WTC11 (cell line): ENCODE measurements around the gene CFAP77.

ENCODE experiments used
- CREB1 ChIP-seq: sonication (generic); formaldehyde crosslinking; IDR thresholded peaks from 2 replicates; pipeline ENCODE4 v1.8.0; 2023; ENCODE audit warnings: mild to moderate bottlenecking, missing genetic modification reagents
- ESRRA ChIP-seq: sonication (generic); formaldehyde crosslinking; IDR thresholded peaks from 2 replicates; pipeline ENCODE4 v1.8.1; 2022; ENCODE audit warnings: mild to moderate bottlenecking, missing genetic modification reagents, borderline replicate concordance
- FOXP1 ChIP-seq: sonication (generic); formaldehyde crosslinking; IDR thresholded peaks from 2 replicates; pipeline ENCODE4 v1.8.0; 2022; ENCODE audit warnings: missing genetic modification reagents, mild to moderate bottlenecking, moderate library complexity, borderline replicate concordance
- OVOL2 ChIP-seq: fragments of 250-450 bp; sonication (Bioruptor Pico); IDR thresholded peaks from 2 replicates; pipeline ENCODE4 v1.9.0; 2021; ENCODE audit warnings: mild to moderate bottlenecking, borderline replicate concordance
- SP1 ChIP-seq: sonication (generic); formaldehyde crosslinking; conservative IDR thresholded peaks from 2 replicates; pipeline ENCODE4 v1.8.1; 2022; ENCODE audit warnings: missing genetic modification reagents
- ZNF396 ChIP-seq: fragments of 250-450 bp; sonication (Bioruptor Pico); IDR thresholded peaks from 2 replicates; pipeline ENCODE4 v1.8.0; 2021; ENCODE audit warnings: mild to moderate bottlenecking, moderate library complexity, borderline replicate concordance
- TF ChIP-seq, protein P1 (sequence below): sonication (generic); formaldehyde crosslinking; IDR thresholded peaks from 2 replicates; pipeline ENCODE4 v1.8.1; 2023; ENCODE audit warnings: mild to moderate bottlenecking, missing genetic modification reagents
- TF ChIP-seq, protein P2 (sequence below): fragments of 200-600 bp; IDR thresholded peaks from 2 replicates; pipeline ENCODE4 v1.8.0; 2022; ENCODE audit warnings: antibody characterized with exemption
- TF ChIP-seq, protein P3 (sequence below): sonication (generic); formaldehyde crosslinking; IDR thresholded peaks from 2 replicates; pipeline ENCODE4 v1.8.0; 2022; ENCODE audit warnings: mild to moderate bottlenecking, missing genetic modification reagents
- TF ChIP-seq, protein P4 (sequence below): sonication (generic); formaldehyde crosslinking; IDR thresholded peaks from 2 replicates; pipeline ENCODE4 v1.8.0; 2022; ENCODE audit warnings: mild to moderate bottlenecking, missing genetic modification reagents

DNA sequence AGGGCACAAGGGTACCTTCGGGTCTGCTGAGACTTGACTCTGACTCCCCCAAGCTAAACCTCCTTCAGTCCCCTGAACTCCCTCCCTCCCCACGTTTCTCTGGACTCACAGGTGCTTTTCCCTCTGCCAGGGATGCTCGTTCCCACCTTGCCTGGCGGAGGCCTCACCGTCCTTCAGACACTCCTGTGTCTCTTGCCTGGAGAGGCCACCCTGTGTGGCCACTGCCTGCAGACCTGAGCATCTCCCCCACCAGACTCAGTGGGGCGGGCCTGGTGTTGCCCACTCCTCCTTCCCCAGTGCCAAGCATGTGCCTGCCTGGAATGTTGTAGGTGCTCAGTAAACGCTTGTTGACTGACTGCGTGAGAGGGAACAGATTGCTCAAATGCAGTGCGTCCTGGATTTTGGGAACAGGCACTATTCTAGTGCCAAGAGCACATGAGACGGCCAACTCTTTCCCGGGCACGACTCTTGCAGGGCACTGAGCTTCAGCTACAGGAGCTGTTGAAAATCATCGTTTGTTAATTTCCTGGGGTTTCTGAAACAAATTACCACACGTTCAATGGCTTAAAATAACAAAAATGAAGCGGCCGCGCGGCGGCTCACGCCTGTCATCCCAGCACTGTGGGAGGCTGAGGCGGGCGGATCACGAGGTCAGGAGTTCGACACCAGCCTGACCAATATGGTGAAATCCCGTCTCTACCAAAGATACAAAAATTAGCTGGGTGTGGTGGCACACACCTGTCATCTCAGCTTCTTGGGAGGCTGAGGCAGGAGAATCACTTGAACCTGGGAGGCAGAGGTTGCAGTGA lies 101.4 kb downstream of the CFAP77 start:
- TF ChIP-seq SP1 (CRISPR knock-in tag) (no peak), CREB1 (CRISPR knock-in tag) (no peak), ESRRA (CRISPR knock-in tag) (no peak), OVOL2 (CRISPR knock-in tag) (no peak), FOXP1 (no peak), ZNF396 (CRISPR knock-in tag) (no peak)
- TF ChIP-seq, protein P1, sequence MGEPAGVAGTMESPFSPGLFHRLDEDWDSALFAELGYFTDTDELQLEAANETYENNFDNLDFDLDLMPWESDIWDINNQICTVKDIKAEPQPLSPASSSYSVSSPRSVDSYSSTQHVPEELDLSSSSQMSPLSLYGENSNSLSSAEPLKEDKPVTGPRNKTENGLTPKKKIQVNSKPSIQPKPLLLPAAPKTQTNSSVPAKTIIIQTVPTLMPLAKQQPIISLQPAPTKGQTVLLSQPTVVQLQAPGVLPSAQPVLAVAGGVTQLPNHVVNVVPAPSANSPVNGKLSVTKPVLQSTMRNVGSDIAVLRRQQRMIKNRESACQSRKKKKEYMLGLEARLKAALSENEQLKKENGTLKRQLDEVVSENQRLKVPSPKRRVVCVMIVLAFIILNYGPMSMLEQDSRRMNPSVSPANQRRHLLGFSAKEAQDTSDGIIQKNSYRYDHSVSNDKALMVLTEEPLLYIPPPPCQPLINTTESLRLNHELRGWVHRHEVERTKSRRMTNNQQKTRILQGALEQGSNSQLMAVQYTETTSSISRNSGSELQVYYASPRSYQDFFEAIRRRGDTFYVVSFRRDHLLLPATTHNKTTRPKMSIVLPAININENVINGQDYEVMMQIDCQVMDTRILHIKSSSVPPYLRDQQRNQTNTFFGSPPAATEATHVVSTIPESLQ, result no peak
- TF ChIP-seq, protein P2, sequence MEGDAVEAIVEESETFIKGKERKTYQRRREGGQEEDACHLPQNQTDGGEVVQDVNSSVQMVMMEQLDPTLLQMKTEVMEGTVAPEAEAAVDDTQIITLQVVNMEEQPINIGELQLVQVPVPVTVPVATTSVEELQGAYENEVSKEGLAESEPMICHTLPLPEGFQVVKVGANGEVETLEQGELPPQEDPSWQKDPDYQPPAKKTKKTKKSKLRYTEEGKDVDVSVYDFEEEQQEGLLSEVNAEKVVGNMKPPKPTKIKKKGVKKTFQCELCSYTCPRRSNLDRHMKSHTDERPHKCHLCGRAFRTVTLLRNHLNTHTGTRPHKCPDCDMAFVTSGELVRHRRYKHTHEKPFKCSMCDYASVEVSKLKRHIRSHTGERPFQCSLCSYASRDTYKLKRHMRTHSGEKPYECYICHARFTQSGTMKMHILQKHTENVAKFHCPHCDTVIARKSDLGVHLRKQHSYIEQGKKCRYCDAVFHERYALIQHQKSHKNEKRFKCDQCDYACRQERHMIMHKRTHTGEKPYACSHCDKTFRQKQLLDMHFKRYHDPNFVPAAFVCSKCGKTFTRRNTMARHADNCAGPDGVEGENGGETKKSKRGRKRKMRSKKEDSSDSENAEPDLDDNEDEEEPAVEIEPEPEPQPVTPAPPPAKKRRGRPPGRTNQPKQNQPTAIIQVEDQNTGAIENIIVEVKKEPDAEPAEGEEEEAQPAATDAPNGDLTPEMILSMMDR, result no peak
- TF ChIP-seq, protein P3, sequence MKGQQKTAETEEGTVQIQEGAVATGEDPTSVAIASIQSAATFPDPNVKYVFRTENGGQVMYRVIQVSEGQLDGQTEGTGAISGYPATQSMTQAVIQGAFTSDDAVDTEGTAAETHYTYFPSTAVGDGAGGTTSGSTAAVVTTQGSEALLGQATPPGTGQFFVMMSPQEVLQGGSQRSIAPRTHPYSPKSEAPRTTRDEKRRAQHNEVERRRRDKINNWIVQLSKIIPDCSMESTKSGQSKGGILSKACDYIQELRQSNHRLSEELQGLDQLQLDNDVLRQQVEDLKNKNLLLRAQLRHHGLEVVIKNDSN (CRISPR knock-in tag), result no peak
- TF ChIP-seq, protein P4, sequence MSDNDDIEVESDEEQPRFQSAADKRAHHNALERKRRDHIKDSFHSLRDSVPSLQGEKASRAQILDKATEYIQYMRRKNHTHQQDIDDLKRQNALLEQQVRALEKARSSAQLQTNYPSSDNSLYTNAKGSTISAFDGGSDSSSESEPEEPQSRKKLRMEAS (CRISPR knock-in tag), result no peak
